Activated CD4-positive, CD25-positive, alpha-beta regulatory T cell treated with anti-CD3 and anti-CD28 coated beads, Interleukin-2, amount 50 U/mL, for 24 hours (primary cell): Measurements from ENCODE around the gene BATF3.
"Not testable (repeated sequence)": the region's sequence is repeated elsewhere in the genome, so short reads cannot be mapped to it uniquely, and the experiment has no call there.

ENCODE experiments used
- ATAC-seq, 2 donors: fragments of 150-1000 bp; cut with Tn5 transposase; one replicate each; pipeline ENCODE4 v1.10.0; 2021; ENCODE audit warnings: mild to moderate bottlenecking in 1 of 2, moderate library complexity in 1 of 2

BATF3 gene

GRCh38 chr1:212655668-212656440 is 43.8 kb downstream of the BATF3 start:
- no peak for ATAC-seq

GRCh38 chr1:212652609-212653008 is 47.0 kb downstream of the BATF3 start:
- ATAC-seq: no peak

- no peak for ATAC-seq
Measured at GRCh38 chr1:212651977-212652376, 47.7 kb downstream of the BATF3 start.

DNA sequence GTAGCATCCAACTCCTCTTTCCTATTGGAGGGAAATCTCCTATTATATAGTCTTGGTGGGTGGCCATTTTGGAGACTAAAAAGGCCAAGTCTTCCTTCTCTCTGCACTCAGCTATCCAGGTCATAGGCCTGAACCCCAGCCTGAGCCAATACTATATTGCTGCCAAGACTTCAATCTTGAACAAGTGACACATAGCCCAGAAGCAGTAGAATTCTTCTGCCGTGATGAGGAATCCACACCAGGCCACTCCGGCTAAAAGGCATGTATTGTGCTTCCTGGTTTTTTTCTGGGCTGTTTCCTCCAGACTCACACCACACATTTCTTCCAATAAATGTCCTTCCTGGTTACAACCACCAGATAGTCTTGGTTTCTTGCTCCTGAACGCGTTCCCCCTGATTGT is 48.1 kb downstream of the BATF3 start:
- ATAC-seq: no peak

- no peak for ATAC-seq
Measured at GRCh38 chr1:212650228-212650627, 49.4 kb downstream of the BATF3 start.

- ATAC-seq: no peak
Measured at GRCh38 chr1:212649020-212649419, 50.6 kb downstream of the BATF3 start.

- ATAC-seq: no peak
Measured at GRCh38 chr1:212648431-212648830, 51.2 kb downstream of the BATF3 start.

DNA sequence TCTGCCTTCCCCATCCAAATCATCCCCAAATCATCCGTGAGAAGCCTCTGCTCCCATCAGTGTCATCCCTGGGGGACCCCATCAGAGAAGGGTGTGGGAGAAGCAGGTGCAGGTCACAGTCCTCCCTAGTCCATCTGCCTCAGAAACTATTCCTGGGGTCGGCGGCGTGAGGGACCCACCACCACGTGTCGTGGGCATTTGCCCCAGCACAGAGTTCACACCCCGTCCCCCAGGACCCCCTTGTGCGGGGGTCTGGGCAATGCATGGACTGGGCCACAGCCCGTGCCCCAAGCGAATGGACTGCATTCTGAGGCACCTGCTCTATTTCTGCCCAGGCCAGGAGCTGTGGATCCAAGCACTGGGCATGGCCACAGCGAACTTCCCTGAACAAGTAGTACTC is 52.6 kb downstream of the BATF3 start:
- no peak for ATAC-seq

GRCh38 chr1:212646588-212646987 is 53.1 kb downstream of the BATF3 start:
- no peak for ATAC-seq

- no peak for ATAC-seq
Measured at GRCh38 chr1:212645546-212646543, 53.8 kb downstream of the BATF3 start.

GRCh38 chr1:212644866-212645545 is 54.6 kb downstream of the BATF3 start:
- ATAC-seq: no peak

DNA sequence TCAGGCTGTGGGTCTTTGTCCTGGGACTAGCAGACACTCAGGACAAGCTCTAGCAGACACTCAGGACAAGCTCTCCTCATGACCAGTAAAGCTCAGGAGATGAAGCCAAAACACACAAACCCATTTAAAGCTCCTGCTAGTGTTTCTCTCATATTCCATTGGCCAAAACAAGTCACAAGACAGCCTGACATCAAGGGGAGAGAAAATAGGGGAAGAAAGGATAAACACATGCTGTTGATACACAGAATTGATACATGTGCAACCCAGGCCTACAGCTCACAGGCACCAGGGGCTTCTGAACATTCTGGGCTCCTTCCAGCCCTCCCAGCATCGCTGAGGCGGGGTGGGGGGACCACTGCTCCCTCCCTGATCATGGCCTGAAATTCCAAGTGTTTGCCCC is 55.8 kb downstream of the BATF3 start:
- ATAC-seq: no peak

GRCh38 chr1:212641956-212642355 is 57.7 kb downstream of the BATF3 start:
- ATAC-seq: no peak

DNA sequence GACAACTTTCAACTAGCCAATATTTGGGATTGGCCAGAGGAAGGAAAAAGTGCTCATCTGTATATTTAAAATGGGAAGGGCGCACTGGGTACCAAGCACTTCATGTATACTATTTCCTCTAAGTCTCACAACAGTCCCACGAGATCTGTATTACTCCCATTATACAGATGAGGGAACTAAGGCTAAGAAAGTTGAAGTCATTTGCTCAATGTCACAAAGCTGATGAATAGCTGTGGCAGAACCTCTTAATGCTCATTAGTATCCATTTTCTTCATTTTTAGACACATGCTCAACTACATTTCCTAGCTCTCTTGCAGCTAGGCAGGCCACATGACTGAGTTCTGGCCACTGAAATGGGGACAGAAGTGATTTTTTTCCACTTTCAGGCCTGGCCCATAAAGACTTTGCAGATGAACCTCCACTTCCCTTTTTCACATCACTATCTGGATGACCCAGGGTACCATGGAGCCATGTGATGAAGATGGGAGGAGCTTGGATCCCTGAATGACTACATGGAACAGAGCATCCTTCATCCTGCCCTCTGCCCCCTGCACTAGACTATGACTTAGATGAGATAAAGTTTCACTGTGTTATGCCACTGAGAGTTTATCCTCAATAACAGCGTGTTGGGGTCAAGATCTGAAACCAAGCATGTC is 59.3 kb downstream of the BATF3 start:
- ATAC-seq: no peak

- not testable (repeated sequence) for ATAC-seq
Measured at GRCh38 chr1:212639524-212639923, 60.1 kb downstream of the BATF3 start.

GRCh38 chr1:212638492-212639151 is 61.0 kb downstream of the BATF3 start:
- ATAC-seq: no peak

DNA sequence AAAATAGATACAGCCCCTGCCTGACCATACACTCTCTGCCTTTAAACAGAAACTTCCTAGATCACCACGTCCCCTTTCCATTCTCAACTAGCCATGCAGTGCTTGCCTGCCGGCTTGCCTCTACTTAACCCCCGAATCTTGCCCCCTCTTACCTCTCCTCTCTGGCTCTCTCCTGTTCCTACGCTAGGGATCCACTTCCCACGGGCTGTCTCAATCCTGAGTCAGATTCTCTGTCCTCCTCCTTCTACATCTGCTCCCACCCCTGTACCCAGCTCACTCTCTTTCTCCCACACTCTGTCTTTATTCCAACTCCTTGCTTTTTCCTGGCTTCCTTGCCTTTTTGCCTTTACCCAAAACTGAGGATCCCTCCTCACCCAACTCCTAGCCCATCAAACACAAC is 61.7 kb downstream of the BATF3 start:
- ATAC-seq: no peak
